K562 (cell line): ENCODE measurements around the gene LLGL1. TPM values are rescaled to one million over a fixed set of nuclear protein-coding genes. Genes with fewer than 3 reads are reported as not detected.

ENCODE experiments used
- CBX3 ChIP-seq, 2 experiments: IDR thresholded peaks; 1 replicate in 1 of 2; 2 replicates in 1 of 2; pipeline ENCODE4 v1.6.1; 2012; ENCODE audit warnings: inconsistent platforms in 2 of 2, low read length in 2 of 2, borderline replicate concordance in 1 of 2, control low read depth in 1 of 2
- CSDE1 ChIP-seq, 2 experiments: fragments of 450-650 bp; IDR thresholded peaks; 2 replicates each; pipeline ENCODE4 v1.6.1; 2016; ENCODE audit warnings: mild to moderate bottlenecking in 1 of 2
- CTBP1 ChIP-seq: fragments of 450-650 bp; IDR thresholded peaks from 2 replicates; pipeline ENCODE4 v1.6.1; 2016; ENCODE audit warnings: borderline replicate concordance
- GABPA ChIP-seq: fragments of 200-800 bp; sonication (Bioruptor generic); conservative IDR thresholded peaks from 2 replicates; pipeline ENCODE4 v1.6.1; 2016; ENCODE audit warnings: low read depth, missing genetic modification characterization, missing compliant biosample characterization
- HSF4 ChIP-seq: fragments of 250-450 bp; sonication (Bioruptor Pico); IDR thresholded peaks from 2 replicates; pipeline ENCODE4 v2.1.2; 2022; ENCODE audit warnings: mild to moderate bottlenecking, moderate library complexity, borderline replicate concordance
- KDM1A ChIP-seq, 2 experiments: fragments of 450-650 bp; IDR thresholded peaks; 2 replicates each; pipeline ENCODE4 v1.6.1; 2016; ENCODE audit warnings: mild to moderate bottlenecking in 2 of 2
- MAFG ChIP-seq: fragments of 450-650 bp; conservative IDR thresholded peaks from 2 replicates; pipeline ENCODE4 v1.6.1; 2016; ENCODE audit warnings: missing genetic modification characterization, missing compliant biosample characterization
- MIER1 ChIP-seq: fragments of 450-650 bp; IDR thresholded peaks from 2 replicates; pipeline ENCODE4 v1.6.1; 2016; ENCODE audit warnings: antibody characterized with exemption, mild to moderate bottlenecking, low read depth
- RBM39 ChIP-seq: fragments of 200-400 bp; formaldehyde crosslinking; optimal IDR thresholded peaks from 2 replicates; pipeline ENCODE3; 2018; ENCODE audit warnings: low read depth, low read length
- SP1 ChIP-seq: sonication (generic); formaldehyde crosslinking; IDR thresholded peaks from 2 replicates; pipeline ENCODE4 v1.8.1; 2022; ENCODE audit warnings: mild to moderate bottlenecking, missing genetic modification reagents
- ZZZ3 ChIP-seq: fragments of 450-650 bp; IDR thresholded peaks from 2 replicates; pipeline ENCODE4 v1.6.1; 2016; ENCODE audit warnings: antibody characterized with exemption, mild to moderate bottlenecking, moderate library complexity
- polyA plus RNA-seq, 8 experiments: library from polyadenylated mRNA; depleted of rRNA in 4 of 8; stranded (reverse) in 5 of 8; unstranded in 3 of 8; fragments of >200 nt; fragmentation: Nextera tagmentation in 2 of 8; fragmentation: Illumina TruSeq in 1 of 8; extraction: Ambion mirVana in 2 of 8; extraction: Trizol in 1 of 8; gene quantifications; 2 replicates each; pipeline versions ENCODE4 v1.2.1 to v1.2.3, GENCODE V29; 2011 to 2014; ENCODE audit warnings: inconsistent platforms in 1 of 8, missing spikeins in 1 of 8
- total RNA-seq, 7 experiments: library from RNA; depleted of rRNA in 6 of 7; stranded (reverse); fragments of >200 nt in 6 of 7; fragmentation: Illumina TruSeq in 2 of 7; extraction: Trizol in 2 of 7; gene quantifications; 2 replicates each; pipeline versions ENCODE4 v1.2.1 to v1.2.3, GENCODE V29; 2011 to 2021; ENCODE audit warnings: low replicate concordance in 1 of 7
- TF ChIP-seq, protein P1 (sequence below): fragments of 250-450 bp; sonication (Bioruptor Pico); IDR thresholded peaks from 2 replicates; pipeline ENCODE4 v1.5.0; 2020; ENCODE audit warnings: mild to moderate bottlenecking, borderline replicate concordance
- TF ChIP-seq, protein P2 (sequence below): fragments of 250-450 bp; sonication (Bioruptor Pico); IDR thresholded peaks from 2 replicates; pipeline ENCODE4 v1.5.0; 2021; ENCODE audit warnings: mild to moderate bottlenecking, moderate library complexity
- TF ChIP-seq, protein P3 (sequence below): fragments of 250-450 bp; sonication (Bioruptor Pico); IDR thresholded peaks from 2 replicates; pipeline ENCODE4 v1.5.0; 2021; ENCODE audit warnings: mild to moderate bottlenecking, borderline replicate concordance
- TF ChIP-seq, protein P4 (sequence below), 2 experiments: fragments of 150-350 bp in 1 of 2; IDR thresholded peaks; 2 replicates each; pipeline ENCODE4 v1.6.1; 2012 to 2016; ENCODE audit warnings: low read depth in 2 of 2, low read length in 2 of 2, mild to moderate bottlenecking in 1 of 2, moderate library complexity in 1 of 2

Gene LLGL1
- total and polyA plus RNA-seq, 9 of the 15 experiments (the other 6 are each of a cell fraction or from before 2014, with no cell fraction given), result 0.11 to 12.9 (median 5.3) TPM; not detected in 1

DNA sequence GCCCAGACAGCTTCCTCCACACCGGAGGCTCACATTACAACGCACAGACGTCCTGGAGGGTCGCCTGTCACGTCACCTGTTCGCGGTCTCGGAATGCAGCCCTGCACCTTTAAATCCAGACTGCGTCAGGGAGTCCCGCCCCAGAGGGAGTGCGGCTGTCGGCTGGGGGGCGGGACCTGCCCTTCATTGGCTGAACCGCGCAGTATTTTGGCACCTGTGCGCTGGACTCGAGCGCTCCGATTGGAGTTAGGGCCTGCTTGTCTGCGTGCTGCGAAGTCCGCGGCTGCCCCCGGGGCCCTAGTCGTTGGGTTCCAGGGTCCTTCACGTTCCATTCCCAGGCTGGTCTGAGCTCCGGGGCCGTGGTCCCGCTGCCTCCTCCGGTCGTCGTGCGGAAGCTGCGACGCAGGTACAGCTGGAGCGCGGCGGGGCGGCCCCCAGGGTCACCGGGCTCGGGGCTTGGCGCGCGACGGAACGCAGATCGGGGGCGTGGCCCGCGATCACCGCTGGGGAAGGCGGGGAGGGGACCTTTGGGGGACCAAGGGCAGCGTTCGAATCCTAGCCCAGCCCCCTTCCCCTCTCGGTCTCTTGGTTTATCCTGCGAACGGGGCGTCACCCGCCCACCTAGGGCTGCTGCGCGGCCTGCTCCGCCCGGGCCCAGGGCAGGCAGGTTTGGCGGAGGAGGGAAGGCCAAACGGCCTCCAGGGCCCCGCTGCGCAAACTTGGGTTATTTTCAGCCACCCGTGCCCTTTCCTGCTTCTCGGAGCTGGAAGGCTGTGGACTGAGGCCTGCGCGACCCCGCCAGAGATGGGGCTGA, 35.1 kb downstream of the LLGL1 start, which contains the start of gene MIEF2 (continued):
- TF ChIP-seq, protein P1, sequence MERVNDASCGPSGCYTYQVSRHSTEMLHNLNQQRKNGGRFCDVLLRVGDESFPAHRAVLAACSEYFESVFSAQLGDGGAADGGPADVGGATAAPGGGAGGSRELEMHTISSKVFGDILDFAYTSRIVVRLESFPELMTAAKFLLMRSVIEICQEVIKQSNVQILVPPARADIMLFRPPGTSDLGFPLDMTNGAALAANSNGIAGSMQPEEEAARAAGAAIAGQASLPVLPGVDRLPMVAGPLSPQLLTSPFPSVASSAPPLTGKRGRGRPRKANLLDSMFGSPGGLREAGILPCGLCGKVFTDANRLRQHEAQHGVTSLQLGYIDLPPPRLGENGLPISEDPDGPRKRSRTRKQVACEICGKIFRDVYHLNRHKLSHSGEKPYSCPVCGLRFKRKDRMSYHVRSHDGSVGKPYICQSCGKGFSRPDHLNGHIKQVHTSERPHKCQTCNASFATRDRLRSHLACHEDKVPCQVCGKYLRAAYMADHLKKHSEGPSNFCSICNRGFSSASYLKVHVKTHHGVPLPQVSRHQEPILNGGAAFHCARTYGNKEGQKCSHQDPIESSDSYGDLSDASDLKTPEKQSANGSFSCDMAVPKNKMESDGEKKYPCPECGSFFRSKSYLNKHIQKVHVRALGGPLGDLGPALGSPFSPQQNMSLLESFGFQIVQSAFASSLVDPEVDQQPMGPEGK (CRISPR knock-in tag), result no peak
- TF ChIP-seq, protein P2, sequence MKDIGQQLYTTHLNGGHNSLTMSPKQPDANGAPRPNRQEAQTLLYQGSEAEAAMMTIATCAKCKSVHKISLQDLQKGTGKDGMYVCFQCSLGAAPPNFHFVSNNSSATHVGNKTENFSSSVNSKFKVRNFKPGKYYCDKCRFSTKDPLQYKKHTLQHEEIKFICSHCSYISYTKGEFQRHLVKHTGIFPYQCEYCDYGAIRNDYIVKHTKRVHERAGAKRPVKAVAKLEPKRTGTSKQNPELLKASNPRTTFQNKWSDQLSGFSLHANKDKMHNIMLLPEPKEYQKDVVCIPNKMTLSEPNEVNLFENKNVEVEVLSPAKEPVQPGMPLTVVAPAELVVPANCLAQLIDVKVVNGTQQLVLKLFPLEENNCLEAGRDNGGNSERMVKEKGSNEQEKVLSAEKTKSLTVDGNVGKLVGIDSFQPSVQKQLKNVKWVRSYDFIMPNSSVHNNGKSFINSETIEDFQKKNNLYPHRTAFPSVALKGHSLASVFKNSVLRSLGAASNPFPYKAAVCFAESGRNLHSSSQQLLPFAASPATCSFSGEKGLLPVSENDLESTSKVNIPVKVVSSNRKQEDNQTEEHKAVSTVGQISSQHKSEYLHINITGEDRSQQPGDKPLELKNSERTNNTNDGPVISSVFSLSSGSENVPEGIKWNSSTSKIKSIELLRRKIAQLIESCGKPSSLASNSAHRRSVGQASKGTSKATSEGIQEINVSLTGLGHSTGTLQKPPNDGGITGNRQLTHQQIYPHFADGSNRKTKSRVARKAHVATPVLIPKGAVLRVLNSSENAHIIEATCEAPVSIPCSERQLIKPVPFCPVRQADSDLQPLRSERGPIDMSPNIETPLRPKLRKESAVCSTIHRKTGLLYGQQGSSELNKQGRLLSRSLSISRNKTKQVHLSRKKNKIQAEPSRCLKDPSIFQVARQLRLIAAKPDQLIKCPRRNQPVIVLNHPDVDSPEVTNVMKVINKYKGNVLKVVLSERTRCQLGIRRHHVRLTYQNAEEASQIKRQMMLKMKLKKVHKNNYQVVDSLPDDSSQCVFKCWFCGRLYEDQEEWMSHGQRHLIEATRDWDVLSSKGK (CRISPR knock-in tag), result no peak
- peak; percentile 82; the same call in 1 of the 2 replicates for TF ChIP-seq SP1 (CRISPR knock-in tag)
- no peak for TF ChIP-seq GABPA (tag)
- TF ChIP-seq, protein P3, sequence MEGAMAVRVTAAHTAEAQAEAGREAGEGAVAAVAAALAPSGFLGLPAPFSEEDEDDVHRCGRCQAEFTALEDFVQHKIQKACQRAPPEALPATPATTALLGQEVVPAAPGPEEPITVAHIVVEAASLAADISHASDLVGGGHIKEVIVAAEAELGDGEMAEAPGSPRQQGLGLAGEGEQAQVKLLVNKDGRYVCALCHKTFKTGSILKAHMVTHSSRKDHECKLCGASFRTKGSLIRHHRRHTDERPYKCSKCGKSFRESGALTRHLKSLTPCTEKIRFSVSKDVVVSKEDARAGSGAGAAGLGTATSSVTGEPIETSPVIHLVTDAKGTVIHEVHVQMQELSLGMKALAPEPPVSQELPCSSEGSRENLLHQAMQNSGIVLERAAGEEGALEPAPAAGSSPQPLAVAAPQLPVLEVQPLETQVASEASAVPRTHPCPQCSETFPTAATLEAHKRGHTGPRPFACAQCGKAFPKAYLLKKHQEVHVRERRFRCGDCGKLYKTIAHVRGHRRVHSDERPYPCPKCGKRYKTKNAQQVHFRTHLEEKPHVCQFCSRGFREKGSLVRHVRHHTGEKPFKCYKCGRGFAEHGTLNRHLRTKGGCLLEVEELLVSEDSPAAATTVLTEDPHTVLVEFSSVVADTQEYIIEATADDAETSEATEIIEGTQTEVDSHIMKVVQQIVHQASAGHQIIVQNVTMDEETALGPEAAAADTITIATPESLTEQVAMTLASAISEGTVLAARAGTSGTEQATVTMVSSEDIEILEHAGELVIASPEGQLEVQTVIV (CRISPR knock-in tag), result no peak
- TF ChIP-seq CTBP1, result 0 out of 2 replicates have a peak, but pooled peaks have one; percentile 27
- TF ChIP-seq HSF4 (CRISPR knock-in tag), result no peak
- TF ChIP-seq KDM1A (IDR thresholded peaks at IDR 0.05), result no peak
- no peak for TF ChIP-seq MAFG (tag)
- no peak for TF ChIP-seq CSDE1 (IDR thresholded peaks at IDR 0.05)
- TF ChIP-seq, protein P4, sequence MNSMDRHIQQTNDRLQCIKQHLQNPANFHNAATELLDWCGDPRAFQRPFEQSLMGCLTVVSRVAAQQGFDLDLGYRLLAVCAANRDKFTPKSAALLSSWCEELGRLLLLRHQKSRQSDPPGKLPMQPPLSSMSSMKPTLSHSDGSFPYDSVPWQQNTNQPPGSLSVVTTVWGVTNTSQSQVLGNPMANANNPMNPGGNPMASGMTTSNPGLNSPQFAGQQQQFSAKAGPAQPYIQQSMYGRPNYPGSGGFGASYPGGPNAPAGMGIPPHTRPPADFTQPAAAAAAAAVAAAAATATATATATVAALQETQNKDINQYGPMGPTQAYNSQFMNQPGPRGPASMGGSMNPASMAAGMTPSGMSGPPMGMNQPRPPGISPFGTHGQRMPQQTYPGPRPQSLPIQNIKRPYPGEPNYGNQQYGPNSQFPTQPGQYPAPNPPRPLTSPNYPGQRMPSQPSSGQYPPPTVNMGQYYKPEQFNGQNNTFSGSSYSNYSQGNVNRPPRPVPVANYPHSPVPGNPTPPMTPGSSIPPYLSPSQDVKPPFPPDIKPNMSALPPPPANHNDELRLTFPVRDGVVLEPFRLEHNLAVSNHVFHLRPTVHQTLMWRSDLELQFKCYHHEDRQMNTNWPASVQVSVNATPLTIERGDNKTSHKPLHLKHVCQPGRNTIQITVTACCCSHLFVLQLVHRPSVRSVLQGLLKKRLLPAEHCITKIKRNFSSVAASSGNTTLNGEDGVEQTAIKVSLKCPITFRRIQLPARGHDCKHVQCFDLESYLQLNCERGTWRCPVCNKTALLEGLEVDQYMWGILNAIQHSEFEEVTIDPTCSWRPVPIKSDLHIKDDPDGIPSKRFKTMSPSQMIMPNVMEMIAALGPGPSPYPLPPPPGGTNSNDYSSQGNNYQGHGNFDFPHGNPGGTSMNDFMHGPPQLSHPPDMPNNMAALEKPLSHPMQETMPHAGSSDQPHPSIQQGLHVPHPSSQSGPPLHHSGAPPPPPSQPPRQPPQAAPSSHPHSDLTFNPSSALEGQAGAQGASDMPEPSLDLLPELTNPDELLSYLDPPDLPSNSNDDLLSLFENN (IDR thresholded peaks at IDR 0.05; ENCODE audit: low read depth in 2 of 2, low read length in 2 of 2), result no peak
- no peak for TF ChIP-seq ZZZ3
- no peak for TF ChIP-seq RBM39
- TF ChIP-seq CBX3 (IDR thresholded peaks at IDR 0.05; ENCODE audit: borderline replicate concordance in 1 of 2, low read length in 2 of 2), result no peak
- TF ChIP-seq MIER1, result no peak
